Renal cortical epithelial cell (primary cell): ENCODE measurements around the gene TRUB2. TPM values are rescaled to one million over a fixed set of nuclear protein-coding genes. Genes with fewer than 3 reads are reported as not detected.

ENCODE experiments used
- DNase-seq: peaks from one replicate; pipeline ENCODE4 v3.0.0-alpha.2; 2011; ENCODE audit warnings: low read depth
- total RNA-seq: library from RNA; depleted of rRNA; stranded (reverse); fragments of >200 nt; gene quantifications from 2 replicates; pipeline ENCODE4 v1.2.3, GENCODE V29; 2014

The TRUB2 gene
- total RNA-seq, 1 donor from 2014 or later, result 15.2 TPM

- peak; percentile 18 for DNase-seq
Observed at GRCh38 chr9:128271112-128271511, 51.1 kb downstream of the TRUB2 start.

DNA sequence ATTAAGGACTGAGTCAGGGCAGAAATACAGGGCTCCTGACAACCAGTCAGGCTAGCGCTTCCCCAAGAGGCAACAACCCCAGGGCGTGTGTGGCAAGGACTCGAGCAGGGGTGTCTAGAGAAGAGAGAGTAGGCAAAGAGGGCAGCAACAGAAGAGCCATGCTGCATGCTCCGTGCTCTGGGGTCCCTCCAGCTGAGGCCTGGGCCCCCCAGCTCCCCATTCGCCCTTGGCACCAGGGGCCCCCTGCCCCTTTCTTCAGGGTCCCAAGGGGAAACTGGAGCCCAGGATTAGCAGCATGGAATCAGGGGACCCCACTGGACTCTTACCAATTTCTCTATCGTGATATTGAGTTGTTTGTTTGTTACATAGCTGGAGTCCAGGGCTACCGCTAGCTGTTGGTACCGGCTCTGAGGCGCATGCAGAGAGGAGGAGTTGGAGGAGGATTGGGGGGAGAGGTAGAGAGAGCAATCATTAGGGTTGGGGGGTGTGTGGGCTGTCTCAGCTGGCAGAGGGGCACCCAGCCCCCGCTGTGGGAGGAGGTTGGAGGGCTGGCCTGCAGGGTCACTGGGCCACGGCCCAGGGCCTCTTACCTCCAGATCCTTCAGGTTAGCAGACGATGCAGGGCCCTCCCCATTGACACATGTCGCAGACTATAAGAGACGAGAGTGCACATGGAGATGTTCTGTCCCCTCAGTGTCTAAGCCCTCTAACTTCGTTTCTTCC is 55.2 kb downstream of the TRUB2 start:
- no peak for DNase-seq

- no peak for DNase-seq
Observed at GRCh38 chr9:128265348-128265847, 56.8 kb downstream of the TRUB2 start.

DNA sequence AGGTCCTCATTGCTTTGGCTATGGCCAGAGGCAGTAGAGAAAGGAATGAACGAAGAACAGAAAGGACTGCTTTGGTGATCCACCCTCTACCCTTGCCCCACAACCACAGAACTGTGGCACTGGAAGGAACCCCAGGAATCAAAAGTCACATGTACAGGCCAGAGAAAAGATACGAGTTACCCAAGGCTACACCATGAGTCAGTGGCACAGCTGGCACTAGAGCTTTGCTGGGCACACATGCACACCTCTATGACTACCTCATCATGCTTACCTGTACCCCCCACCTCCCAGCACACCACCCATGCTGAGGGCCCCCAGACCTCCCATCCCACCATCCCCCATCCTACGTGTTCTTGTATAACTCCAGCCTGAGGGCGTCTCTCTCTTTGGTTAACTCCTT is 59.6 kb downstream of the TRUB2 start:
- no peak for DNase-seq

- no peak for DNase-seq
Observed at GRCh38 chr9:128260340-128260739, 61.9 kb downstream of the TRUB2 start.

DNA sequence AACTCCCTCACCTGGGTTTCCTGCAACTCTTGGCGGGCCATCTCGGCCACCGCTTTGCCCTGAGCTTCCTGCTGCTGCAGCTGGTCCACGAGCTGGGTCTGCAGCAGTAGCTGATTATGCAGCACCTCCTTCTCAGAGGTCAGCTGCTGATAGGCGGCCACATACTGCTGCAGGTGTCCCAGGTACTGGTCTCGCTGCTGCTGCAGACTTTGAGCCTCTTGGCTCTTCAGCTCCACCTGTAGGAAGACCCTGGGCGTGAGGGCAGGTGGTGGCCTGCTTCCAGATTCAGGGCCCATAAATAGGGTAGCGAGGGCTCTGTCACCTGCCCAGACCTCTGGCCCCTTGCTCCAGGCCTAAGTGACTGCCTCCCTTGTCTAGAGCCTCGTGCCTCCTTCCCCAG is 63.1 kb downstream of the TRUB2 start:
- no peak for DNase-seq

GRCh38 chr9:128258326-128258725 is 63.9 kb downstream of the TRUB2 start:
- no peak for DNase-seq

DNA sequence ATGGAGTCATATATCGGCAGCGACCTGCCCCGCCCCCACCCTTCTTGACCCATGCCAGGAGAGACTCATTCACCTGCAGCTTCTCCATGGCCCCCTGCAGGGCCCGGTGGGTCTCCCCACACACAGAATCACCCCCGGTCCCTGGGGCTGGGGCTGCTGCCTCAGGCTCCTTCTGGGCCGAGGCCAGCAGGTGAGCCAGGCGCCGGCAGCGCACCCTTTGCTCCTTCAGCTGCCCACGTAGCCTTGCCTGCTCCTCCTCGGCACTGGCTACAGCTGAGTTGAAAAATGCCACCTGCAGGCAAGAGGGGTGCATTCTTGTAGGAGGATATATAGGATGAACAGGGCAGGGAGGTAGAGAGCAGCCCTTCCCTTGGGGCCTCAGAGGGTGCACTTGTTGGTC is 64.3 kb downstream of the TRUB2 start:
- DNase-seq, result no peak

DNA sequence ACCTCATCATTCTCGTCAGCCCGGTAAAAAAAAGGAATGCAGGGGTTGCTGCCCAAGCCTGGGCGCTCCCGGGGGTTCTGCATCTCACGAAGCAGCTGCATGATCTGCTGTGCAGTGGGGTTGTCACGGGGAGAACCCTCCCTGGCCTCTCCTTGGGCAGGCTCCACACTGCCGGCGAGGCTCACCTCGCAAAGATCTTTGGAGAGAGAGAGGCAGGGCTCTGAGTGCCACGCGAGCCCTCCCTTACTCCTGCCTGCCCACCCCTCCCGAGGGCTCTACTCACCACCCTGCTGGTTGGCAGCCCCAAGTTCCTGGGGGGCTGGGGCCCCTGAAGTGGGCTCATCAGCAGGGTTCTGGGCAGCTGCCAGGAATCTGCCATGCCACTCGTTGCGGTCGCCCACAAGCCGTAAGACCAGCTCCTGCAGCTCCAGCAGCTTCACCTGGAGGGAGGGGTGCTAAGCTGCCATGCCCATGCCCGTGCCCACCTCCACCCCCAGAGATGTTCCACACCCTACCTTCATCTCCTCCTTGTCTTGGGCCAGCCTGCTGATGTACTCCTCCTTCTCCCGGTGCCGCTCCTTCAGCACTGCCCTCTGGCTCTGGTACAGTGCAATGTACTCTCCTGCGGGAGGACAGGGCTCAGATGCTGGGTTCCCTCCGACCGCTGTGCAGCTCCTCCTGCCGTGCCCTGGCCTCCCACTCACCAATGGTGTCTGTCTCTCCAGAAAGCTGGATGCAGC is 65.0 kb downstream of the TRUB2 start:
- no peak for DNase-seq

Other genes with a start within 250 kb of the TRUB2 start
- gene PTGES2, start 194.7 kb downstream of the TRUB2 start, total RNA-seq, result 80.0 and 96.9 TPM in 2 replicates
- gene LCN2, start 173.0 kb downstream of the TRUB2 start, total RNA-seq, result 23.6 and 38.2 TPM in 2 replicates
- 60.3 and 79.9 TPM in 2 replicates for gene BBLN, start 162.2 kb downstream of the TRUB2 start, total RNA-seq
- 10.9 and 38.1 TPM in 2 replicates for gene CIZ1, start 130.9 kb downstream of the TRUB2 start, total RNA-seq
- 9.2 and 33.5 TPM in 2 replicates for gene DNM1, start 119.1 kb downstream of the TRUB2 start, total RNA-seq
- 47.9 and 89.6 TPM in 2 replicates for gene GOLGA2, start 46.4 kb downstream of the TRUB2 start, total RNA-seq
- gene SWI5, start 46.2 kb downstream of the TRUB2 start, total RNA-seq, result 15.5 and 22.6 TPM in 2 replicates
- gene COQ4, start 392 bp upstream of the TRUB2 start, total RNA-seq, result 35.5 and 38.2 TPM in 2 replicates
- gene SLC27A4, start 18.1 kb upstream of the TRUB2 start, total RNA-seq, result 27.6 and 47.5 TPM in 2 replicates
- gene URM1, start 48.9 kb upstream of the TRUB2 start, total RNA-seq, result 21.9 and 43.7 TPM in 2 replicates
- 43.4 and 50.4 TPM in 2 replicates for gene CERCAM, start 98.4 kb upstream of the TRUB2 start, total RNA-seq
- gene ODF2, start 133.6 kb upstream of the TRUB2 start, total RNA-seq, result 21.7 and 37.2 TPM in 2 replicates
- gene GLE1, start 182.3 kb upstream of the TRUB2 start, total RNA-seq, result 19.1 and 29.2 TPM in 2 replicates
- 206 and 420 TPM in 2 replicates for gene SPTAN1, start 230.1 kb upstream of the TRUB2 start, total RNA-seq